ENCODE measurements around the gene DCX.

DCX gene

DNA sequence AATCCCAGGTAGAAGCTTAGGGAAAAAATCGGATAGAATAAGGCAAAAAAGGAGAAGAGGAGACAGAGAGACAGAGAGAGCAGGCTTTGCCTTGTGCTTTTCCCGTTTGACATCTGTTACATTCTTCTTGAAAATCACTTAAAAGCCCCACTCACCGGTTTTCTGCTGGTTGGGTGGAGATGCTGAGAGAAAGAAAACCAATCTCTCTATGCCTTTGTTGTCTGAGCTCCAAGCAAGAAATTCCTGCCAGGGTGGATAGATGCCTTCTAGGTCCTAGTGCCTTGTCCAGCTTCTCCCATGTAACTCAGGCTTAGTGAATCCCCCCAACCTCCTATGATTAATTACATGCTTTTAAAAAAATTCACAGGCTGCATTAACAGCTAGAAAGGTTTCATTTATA, at the start of gene DCX:
DCX (minus strand) TSS at position 210 of the 400 bp plus-strand sequence. CDS start 1,794 bp downstream, outside the sequence.
- DNase-seq (ENCODE audit: low read depth in 2 of 2): no peak

DNA sequence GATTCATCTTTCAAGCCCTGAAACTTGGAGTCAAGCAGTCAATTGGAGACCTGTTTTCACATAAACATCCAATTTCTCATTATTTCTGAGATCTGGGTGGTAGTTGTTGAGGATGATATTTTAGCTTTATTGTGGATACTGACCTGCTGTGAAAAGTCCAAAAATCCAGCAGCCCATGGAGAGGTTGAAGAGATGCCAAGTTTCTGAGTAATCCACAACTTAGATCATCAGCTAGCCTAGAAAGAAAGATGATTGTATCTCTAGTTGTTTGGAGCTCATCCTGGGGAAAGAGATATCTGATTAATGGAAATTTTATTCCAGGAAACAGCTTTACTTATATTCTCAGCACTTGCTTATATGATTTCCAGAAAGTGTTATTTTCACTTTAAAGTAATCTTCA, 48.6 kb upstream of the DCX start:
- no peak for DNase-seq (ENCODE audit: low read depth in 2 of 2)

DNA sequence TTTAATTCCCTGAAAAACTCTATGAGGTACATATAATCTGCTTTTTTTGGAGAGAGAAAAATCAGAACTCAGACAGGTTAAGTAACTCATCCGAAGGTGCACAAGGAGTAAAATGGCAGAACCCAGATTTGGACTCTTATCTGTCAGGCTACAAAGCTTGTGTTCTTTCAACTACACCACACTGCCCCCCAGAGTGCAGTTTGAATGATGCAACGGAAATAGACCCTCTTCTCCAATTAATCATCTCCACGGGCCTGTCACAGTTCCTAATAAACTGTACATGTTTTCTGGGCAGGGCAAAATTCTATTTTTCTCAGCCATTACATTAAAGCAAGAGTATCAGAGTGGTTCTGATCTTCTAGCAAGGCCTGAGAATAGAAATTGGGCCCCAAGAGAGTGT, 35.3 kb upstream of the DCX start:
- no peak for DNase-seq (ENCODE audit: low read depth in 2 of 2)

DNA sequence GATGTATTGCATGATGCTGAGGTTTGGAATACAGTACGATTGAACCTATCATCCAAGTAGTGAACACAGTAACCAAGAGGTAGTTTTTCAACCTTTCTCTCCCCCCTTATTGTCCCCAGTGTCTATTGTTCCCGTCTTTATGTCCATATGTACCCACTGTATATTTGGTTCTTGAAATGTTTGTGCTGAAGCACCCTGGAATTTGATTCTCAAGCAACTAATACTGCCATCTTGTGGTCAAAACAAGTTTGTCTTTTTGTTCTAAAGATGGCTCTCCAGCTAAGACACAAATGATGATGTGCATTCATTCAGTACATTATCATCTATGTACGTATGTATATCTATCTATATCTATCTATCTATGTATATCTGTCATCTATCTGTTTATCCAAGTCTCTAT, 33.5 kb upstream of the DCX start:
- peak; percentile 4 to 7 for DNase-seq (ENCODE audit: low read depth in 2 of 2)

DNA sequence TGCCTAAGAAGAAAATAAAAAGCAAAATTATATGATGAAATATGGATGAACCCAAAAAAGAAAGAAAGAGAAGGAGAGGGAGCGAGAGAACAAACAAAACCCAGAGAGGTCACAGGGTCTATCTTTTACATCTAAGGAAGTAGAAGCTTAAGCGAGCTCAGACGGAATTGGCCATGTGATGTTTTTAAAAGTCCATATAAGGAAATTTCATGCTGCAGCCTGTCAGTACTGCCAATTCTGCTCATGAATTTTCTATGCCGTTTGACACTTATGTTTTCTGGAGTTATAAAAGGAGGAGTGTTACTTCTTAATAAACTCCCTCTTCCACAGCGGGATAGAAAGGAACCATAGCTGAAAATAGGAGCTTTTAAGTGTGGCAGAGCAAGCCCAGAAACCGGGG, 32.9 kb upstream of the DCX start:
- DNase-seq (ENCODE audit: low read depth in 2 of 2): no peak

DNA sequence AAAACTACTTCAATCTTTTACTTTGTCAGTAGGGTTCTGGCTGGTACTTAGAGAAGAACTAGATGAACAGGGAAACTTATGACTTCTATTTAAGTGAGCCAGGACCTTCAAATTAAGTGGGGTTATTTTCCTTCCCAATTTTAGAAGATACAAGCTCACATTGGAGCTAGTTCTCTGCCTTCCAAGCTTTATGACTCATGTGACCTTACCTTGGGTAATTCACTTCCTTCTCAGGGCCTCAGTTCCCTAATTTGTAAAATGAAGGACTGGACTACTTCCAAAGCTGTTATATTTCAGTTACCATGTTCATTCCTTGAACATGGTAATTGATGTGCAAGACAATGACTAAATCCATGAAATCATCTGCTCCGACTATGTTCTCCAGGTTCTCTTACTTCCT, 32.0 kb upstream of the DCX start:
- DNase-seq (ENCODE audit: low read depth in 2 of 2): no peak

DNA sequence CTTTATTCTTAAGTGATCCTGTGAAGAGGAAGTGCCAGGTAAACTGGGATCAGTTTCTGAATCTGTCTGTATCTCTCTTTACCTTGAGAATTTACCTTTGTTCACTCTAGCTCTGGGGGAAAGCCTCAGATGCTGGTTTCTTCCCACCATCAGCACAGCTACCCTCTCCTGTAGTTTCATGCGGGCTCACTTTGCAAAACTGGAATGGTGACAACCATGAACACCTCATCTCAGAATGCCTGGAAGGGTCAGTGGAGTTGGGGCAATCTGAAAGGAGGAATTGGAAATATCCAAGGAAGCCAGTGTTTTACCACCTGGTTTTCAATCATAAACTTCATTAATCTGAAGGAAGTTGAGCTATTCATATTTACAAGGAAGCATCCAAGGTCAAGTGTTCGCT, 30.8 kb upstream of the DCX start:
- DNase-seq (ENCODE audit: low read depth in 2 of 2): no peak

DNA sequence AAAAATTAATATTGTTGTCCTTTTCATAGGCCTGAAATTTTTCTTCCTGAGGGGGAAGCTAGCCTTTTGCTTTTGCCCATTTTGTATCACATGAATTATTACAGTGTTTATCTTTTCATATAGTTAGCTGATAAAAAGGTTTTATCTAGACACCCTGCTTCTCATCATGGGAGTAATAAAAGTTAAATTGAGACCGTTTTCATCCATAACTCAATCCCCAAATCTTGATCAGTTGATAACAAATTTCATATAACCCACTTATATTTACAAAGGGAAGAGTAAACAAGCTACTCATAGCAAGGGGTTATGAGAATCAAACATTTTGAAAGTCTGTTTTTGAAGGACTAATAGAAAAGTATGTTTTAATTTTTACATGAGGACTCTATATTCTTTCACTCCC, 23.5 kb upstream of the DCX start:
- no peak for DNase-seq (ENCODE audit: low read depth in 2 of 2)

DNA sequence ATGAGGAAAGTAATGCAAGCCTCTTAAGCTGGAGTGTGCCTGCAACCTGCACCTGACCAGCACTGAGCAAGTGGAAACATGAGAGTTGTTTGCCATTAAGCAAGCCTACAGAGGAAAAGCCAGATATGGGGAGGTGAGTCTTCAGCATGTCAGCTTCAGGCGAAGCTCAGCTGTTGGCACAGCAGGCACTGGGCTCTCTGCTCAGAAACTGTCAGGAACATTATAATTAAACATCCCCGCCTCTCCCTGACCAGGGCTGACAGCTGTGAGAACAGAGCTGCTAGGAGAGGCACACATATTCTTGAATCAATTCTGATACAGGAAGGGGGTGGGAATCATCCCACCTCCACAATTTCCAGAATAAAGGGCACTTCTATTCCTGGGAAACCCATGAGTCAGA, 19.0 kb upstream of the DCX start:
- no peak for DNase-seq (ENCODE audit: low read depth in 2 of 2)

DNA sequence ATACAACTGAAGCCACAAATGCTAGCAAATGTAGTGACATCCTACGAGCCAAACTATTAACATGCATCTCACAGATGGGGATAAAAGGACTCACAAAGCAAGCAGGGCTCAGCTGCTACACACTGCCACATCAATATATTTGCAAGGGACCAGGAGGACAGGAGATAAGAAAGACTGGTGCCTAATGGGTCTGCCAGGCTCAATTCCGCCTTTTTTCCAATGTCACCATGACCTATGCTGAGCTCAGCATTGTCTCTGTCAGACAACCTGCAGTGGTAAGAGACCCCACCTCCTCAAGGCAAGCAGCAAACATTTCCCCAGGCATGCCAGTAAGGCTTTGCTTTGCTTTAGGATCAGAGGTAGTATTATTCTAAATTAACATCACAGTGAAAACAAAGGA, 435 bp downstream of the DCX start:
- no peak for DNase-seq (ENCODE audit: low read depth in 2 of 2)

DNA sequence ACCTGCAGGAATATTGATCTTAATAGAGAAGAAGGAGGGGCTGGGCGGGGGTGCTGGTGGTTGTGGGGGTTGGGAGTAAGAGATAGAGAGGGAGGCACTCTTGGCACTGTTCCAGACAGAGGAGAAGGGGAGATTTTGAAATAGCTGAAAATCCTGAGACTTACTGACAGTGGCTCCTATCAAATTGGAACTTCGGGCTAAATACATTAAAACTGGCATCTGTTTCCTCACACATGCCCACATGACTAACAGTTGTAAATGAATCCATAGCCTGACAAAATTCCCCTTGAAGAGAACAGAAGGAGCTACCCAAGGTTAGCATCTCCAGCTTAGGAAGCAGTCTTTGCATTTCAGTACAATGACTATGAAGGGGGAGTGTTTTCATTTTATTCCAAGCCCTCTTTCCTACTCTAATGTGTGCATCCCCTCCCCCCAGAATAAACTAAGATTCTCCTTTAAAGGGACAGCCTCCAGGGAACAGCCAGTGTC, 1.4 kb downstream of the DCX start:
- no peak for DNase-seq (ENCODE audit: low read depth in 2 of 2)

DNA sequence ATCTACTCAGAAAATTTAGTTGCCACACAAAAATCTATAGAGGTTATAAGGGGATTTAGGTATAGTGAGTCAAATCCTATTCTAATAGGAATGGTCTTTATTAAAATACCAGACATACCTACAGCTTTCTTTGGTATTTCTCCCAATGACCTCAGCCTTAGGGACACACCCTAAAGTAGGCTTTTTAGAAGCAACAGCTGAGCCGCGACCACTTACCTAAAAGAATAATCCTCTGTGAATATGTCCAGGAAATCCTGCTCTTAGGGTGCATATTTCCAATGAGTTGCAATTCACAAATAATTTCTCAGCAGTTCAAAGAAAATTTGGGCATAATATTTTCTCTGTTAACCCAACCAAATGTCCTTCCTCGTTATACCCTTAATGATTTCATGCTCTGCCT, 2.7 kb downstream of the DCX start:
- DNase-seq (ENCODE audit: low read depth in 2 of 2): no peak

DNA sequence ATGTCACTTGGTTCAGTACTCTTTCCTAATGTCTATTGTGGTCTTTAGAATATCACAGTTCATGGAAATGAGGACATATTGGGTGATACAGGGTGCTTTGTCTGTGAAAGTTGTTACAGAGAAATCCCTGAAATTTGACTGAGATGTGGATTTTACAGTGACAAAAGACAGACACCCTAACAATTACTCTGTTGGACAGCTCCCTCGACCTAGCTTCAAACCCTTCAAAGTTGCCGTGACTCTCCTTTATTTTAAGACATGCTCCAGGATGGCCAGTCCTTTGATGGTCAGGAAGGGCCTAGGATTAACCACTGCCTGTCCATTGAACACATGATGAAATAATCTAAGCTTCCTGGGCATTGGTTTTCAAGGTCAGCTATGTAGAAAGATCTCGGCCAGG, 4.0 kb downstream of the DCX start:
- no peak for DNase-seq (ENCODE audit: low read depth in 2 of 2)

DNA sequence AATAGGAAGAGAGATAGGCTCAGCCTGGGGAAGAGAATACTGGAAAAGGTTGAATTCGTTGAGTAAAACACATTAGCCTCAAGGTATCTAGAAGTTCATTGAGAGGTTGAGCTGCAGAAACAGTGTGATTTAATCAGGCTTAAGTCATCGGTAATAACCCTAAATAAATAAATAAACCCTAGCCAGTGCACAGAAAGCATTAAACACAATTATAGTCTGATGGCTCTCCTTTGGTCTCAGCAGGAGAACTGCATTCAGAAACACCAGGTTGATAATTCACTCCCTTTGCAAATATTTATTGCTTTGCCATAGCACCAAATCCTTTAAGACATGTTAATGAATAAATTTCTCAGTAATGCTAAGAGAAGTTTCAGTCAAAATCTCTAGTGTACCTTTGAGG, 9.6 kb downstream of the DCX start:
- DNase-seq (ENCODE audit: low read depth in 2 of 2): no peak

DNA sequence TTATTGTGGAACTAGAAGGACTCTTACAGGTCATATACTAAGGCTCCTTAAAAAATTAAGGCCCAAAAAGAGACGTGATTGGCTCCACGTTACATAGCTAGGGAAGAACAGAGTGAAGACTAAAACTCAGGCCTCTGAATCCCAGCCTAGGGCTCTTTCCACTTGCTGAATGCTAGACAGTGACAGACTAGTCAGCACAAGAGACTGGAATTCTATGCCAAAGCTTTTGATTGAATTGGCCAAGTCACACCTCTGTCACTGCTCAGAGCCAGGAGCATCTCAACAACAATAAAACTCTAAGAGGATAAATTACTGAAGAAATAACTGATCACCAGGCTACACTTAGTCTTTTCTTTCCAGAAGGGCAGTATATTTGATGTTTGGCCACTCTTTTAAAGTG, 16.8 kb downstream of the DCX start:
- no peak for DNase-seq (ENCODE audit: low read depth in 2 of 2)

DNA sequence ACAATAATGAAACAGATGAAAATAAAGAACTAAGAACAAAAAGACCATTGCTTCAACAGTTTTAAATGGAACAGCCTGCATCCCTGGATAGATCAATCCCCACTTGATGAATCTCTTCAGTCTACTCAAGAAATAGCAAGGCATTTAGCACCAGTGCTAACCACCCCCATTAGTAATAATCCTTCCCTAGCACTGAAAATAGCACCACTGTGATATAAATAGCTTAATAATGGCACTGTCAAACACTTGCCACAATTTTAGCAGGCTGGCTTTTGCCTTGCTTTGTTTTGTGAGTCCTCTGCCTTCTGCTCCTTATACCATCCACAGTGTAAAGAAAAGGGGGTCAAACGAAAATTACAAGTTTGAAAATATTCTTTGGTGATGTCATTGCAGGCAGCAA, 17.4 kb downstream of the DCX start:
- no peak for DNase-seq (ENCODE audit: low read depth in 2 of 2)

DNA sequence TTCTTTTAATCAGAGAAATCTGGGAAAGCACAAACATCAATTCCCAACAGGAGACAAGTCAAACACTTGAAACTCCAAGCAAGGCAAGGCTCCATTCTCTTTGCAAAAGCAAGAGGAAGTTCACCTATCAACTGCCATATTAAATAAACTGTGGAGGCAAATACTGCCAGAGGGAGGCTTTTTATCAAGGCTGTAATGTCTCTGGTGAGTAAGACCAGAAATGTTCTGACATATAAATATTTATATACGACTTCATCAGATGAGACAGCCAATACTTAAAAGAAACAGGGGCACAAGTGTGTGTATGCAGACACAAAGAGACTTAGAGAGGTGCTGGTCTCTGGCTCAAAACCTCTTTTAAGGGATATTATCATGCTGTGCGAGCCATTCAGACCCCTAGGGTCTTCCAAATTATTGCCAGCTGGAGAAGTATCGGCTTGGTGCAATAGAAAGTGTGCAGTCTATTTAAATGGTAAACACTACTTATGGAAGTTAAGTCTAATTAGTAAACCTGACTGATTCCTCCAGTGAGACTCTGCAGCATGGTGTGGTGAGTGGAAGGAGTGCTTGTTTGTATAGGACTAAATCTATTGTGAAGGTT, 24.4 kb downstream of the DCX start:
- no peak for DNase-seq (ENCODE audit: low read depth in 2 of 2)

DNA sequence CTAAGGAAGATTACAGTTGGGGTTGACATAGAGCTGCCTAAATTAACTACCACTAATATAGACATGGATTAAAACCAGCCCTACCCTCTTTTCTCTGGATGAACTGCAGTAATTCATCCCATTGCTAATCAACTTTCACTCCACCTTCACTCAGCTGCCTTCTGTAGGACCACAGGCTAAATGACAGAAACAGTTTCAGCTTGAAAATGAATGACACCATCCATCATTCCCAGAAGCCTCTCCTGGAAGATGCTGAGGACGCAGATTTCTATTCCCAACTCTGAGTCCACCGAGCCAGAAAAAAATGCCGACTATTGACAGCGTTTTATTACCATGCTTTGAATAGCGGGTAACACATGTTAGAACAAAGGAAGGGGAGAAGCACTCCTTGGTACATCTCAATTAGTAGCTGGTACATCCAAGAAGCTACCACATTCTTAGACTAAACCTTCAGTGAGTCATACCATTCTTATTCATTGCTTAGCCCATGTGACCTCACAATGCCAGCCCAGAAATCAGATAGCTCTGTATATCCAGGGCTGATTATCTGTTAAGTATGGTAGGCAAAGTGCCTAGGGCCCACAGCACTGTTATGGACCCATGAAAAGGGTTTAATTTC, 25.3 kb downstream of the DCX start:
- no peak for DNase-seq (ENCODE audit: low read depth in 2 of 2)

DNA sequence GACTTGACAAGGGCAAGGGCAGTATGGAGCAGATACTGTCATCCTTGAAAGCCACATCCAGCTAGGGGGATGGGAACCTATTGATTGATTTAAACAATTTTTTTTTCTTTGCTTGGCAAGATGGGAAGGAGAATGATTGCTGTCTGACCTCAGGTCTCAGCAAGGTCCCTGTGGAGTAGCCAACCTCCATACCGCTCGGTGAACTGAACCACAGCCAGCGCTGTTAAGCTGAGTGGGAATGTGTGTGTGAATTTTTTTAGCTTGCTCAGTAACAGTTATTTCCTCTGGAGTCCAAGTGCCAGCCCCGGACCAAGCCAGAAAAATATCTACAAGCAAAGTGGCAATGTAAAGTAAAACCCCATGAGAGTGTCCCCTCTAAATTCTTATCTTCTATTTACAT, 25.9 kb downstream of the DCX start:
- DNase-seq (ENCODE audit: low read depth in 2 of 2): no peak

DNA sequence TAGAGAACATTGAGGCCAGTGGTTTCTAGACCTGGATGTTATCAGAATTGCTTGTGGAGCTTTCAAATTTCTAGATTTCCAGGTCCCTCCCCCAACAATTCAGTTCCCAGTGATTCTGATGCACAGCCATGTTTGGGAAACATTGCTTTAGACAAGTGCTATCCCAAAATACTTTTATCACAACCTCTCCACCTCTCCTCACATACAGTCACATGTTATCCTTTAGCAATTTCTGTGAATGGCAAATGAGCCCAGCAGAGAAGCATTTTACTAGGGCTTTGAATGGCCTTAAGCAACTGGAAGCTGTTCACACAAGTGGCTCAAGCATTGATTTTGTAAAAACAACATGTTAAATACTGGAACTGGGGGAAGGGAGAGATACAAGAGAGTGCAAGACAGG, 29.7 kb downstream of the DCX start:
- DNase-seq (ENCODE audit: low read depth in 2 of 2): no peak

DNA sequence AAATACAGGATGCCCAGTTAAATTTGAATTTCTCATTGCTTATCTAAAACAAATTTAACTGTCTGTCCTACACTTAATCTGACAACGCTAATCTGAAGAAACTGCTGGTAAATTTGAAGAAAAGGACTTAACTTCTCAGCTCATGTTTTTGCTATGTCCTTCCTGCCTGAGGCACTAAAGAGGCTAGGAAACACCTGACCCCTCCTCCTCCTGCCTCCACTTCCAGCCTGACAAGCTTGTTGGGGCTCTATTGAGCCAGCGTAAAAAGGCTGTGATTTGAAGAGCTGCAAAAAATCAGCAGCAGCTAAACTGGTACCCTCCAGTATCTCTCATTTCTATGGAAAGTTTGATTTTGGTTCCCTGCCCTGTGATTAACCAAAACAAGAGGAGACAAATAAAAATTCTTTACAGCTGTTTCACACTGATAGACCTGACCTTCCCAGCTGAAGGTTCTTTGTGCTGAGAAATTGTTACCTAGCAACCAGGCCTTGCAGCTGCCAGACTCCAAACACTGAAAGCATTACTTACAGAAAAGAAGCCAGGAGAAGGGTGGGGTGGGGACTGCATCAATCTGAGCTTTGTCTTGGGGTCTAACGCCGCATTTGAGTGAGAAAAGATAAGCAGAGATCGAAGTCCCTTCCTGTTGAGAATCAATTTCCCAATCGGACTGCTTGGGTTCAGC, 35.0 kb downstream of the DCX start:
- DNase-seq (ENCODE audit: low read depth in 2 of 2): no peak

DNA sequence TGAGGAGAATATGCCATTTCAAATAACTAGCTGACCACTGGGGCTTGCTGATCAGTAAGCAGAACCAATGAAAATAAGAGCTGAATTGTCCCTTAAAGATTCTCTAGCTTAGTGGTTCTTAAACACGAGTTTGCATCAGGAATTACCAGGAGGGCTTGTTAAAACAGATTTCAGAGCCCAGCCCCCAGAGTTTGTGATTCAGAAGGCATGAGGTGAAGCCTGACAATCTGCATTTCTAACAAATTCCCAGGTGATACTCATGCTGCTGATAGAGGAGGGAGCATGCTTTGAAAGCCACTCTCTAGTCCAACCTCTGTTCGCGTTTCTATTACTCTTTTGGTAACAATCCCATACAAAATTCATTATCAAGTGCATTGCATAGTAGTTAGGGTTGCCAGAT, 35.5 kb downstream of the DCX start:
- DNase-seq (ENCODE audit: low read depth in 2 of 2): no peak

DNA sequence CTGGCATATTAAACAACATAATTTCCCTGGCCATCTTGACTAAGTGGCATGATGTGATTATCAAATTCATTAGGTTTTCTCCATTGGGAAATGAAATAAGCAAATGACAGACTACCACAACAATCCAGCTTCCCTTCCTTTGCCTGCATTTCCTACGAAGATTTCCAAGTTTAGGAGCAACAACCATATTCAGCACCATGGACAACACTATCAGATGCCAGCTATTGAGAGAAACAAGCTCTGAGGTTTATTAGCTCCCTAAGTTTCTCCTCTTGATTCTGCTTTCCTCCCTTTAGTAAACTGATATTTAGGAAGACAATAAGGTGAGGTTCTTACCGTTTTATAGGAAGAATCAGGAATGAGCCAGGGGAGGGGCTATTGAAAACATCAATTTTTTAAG, 36.2 kb downstream of the DCX start:
- no peak for DNase-seq (ENCODE audit: low read depth in 2 of 2)

All from fibroblast of skin of left quadriceps (primary cell).